WTC11 (cell line): ENCODE results near the gene CCL2. TPM values are rescaled to one million over a fixed set of nuclear protein-coding genes. Genes with fewer than 3 reads are reported as not detected.

Source experiments
- ATAC-seq: fragments of 200-7000 bp; cut with Tn5 transposase; 2 replicates; pipeline ENCODE4 v1.10.0; 2021; ENCODE audit warnings: mild to moderate bottlenecking, moderate library complexity
- CTCF ChIA-PET: fragments of 300-600 bp; sonication (Branson Sonifier 250); formaldehyde crosslinking; loops from one replicate; lab custom pipeline; 2021; ENCODE audit warnings: antibody characterized with exemption; lab: Charles Lee
- POLR2A ChIA-PET: fragments of 350-600 bp; sonication (Branson Sonifier 250); formaldehyde crosslinking; loops from one replicate; lab custom pipeline; 2021; ENCODE audit warnings: antibody characterized with exemption; lab: Charles Lee
- DNase-seq: peaks from one replicate; pipeline ENCODE4 v3.0.0; 2021; ENCODE audit warnings: low spot score
- H3K27ac Mint-ChIP-seq: 2 replicates; pipeline ENCODE4 v1.8.0; 2021; ENCODE audit warnings: mixed read lengths
- H3K27me3 Mint-ChIP-seq: 2 replicates; pipeline ENCODE4 v1.8.0; 2021; ENCODE audit warnings: low read depth, mild to moderate bottlenecking, moderate library complexity, mixed read lengths
- H3K36me3 Mint-ChIP-seq: 2 replicates; pipeline ENCODE4 v1.8.0; 2021; ENCODE audit warnings: mixed read lengths
- H3K4me1 Mint-ChIP-seq: 2 replicates; pipeline ENCODE4 v1.8.0; 2022; ENCODE audit warnings: mixed read lengths
- H3K4me3 Mint-ChIP-seq: 2 replicates; pipeline ENCODE4 v1.8.0; 2021; ENCODE audit warnings: mild to moderate bottlenecking, moderate library complexity, mixed read lengths
- H3K9me3 Mint-ChIP-seq: 2 replicates; pipeline ENCODE4 v1.8.0; 2021; ENCODE audit warnings: mixed read lengths
- ATF1 ChIP-seq: sonication (generic); formaldehyde crosslinking; IDR thresholded peaks from 2 replicates; pipeline ENCODE4 v1.8.1; 2023; ENCODE audit warnings: mild to moderate bottlenecking, moderate library complexity, missing genetic modification reagents
- ATF3 ChIP-seq: sonication (generic); formaldehyde crosslinking; conservative IDR thresholded peaks from 2 replicates; pipeline ENCODE4 v1.8.1; 2022; ENCODE audit warnings: mild to moderate bottlenecking, missing genetic modification reagents
- CREM ChIP-seq: sonication (generic); formaldehyde crosslinking; IDR thresholded peaks from 2 replicates; pipeline ENCODE4 v1.8.1; 2022; ENCODE audit warnings: mild to moderate bottlenecking, missing genetic modification reagents, moderate library complexity
- CTCF ChIP-seq: fragments of 200-600 bp; IDR thresholded peaks from 2 replicates; pipeline ENCODE4 v1.8.0; 2022; ENCODE audit warnings: antibody characterized with exemption
- ESRRA ChIP-seq: sonication (generic); formaldehyde crosslinking; IDR thresholded peaks from 2 replicates; pipeline ENCODE4 v1.8.1; 2022; ENCODE audit warnings: mild to moderate bottlenecking, missing genetic modification reagents, borderline replicate concordance
- GRHL2 ChIP-seq: fragments of 250-450 bp; sonication (Bioruptor Pico); IDR thresholded peaks from 2 replicates; pipeline ENCODE4 v1.8.0; 2022; ENCODE audit warnings: mild to moderate bottlenecking, moderate library complexity; ENCODE audit not compliant: insufficient replicate concordance, severe bottlenecking
- MLX ChIP-seq: sonication (generic); formaldehyde crosslinking; IDR thresholded peaks from 2 replicates; pipeline ENCODE4 v1.8.1; 2023; ENCODE audit warnings: mild to moderate bottlenecking, missing genetic modification reagents, moderate library complexity
- NFATC4 ChIP-seq: fragments of 250-450 bp; sonication (Bioruptor Pico); IDR thresholded peaks from 2 replicates; pipeline ENCODE4 v1.9.0; 2021; ENCODE audit warnings: mild to moderate bottlenecking
- NR2C2 ChIP-seq: sonication (generic); formaldehyde crosslinking; IDR thresholded peaks from 2 replicates; pipeline ENCODE4 v1.8.0; 2022; ENCODE audit warnings: mild to moderate bottlenecking, missing genetic modification reagents
- NR3C1 ChIP-seq: sonication (generic); formaldehyde crosslinking; conservative IDR thresholded peaks from 2 replicates; pipeline ENCODE4 v1.8.1; 2023; ENCODE audit warnings: low read depth, mild to moderate bottlenecking, missing genetic modification reagents
- OVOL2 ChIP-seq: fragments of 250-450 bp; sonication (Bioruptor Pico); IDR thresholded peaks from 2 replicates; pipeline ENCODE4 v1.9.0; 2021; ENCODE audit warnings: mild to moderate bottlenecking, borderline replicate concordance
- RORB ChIP-seq: fragments of 250-450 bp; sonication (Bioruptor Pico); IDR thresholded peaks from 2 replicates; pipeline ENCODE4 v1.9.0; 2021; ENCODE audit warnings: mild to moderate bottlenecking
- SMAD4 ChIP-seq: sonication (generic); formaldehyde crosslinking; IDR thresholded peaks from 2 replicates; pipeline ENCODE4 v1.8.0; 2022; ENCODE audit warnings: mild to moderate bottlenecking, missing genetic modification reagents
- SOX15 ChIP-seq: fragments of 250-450 bp; sonication (Bioruptor Pico); IDR thresholded peaks from 2 replicates; pipeline ENCODE4 v1.9.0; 2021; ENCODE audit warnings: mild to moderate bottlenecking
- SP1 ChIP-seq: sonication (generic); formaldehyde crosslinking; conservative IDR thresholded peaks from 2 replicates; pipeline ENCODE4 v1.8.1; 2022; ENCODE audit warnings: missing genetic modification reagents
- ZNF121 ChIP-seq: sonication (generic); formaldehyde crosslinking; IDR thresholded peaks from 2 replicates; pipeline ENCODE4 v1.8.0; 2023; ENCODE audit warnings: missing genetic modification reagents
- ZNF232 ChIP-seq: sonication (generic); formaldehyde crosslinking; IDR thresholded peaks from 2 replicates; pipeline ENCODE4 v1.8.0; 2022; ENCODE audit warnings: mild to moderate bottlenecking, missing genetic modification reagents
- ZNF263 ChIP-seq: sonication (generic); formaldehyde crosslinking; IDR thresholded peaks from 2 replicates; pipeline ENCODE4 v1.8.1; 2022; ENCODE audit warnings: low read depth, mild to moderate bottlenecking, moderate library complexity, missing genetic modification reagents
- ZNF425 ChIP-seq: fragments of 250-450 bp; sonication (Bioruptor Pico); conservative IDR thresholded peaks from 2 replicates; pipeline ENCODE4 v1.9.0; 2021; ENCODE audit warnings: mild to moderate bottlenecking
- total RNA-seq: library from RNA; stranded (reverse); gene quantifications from 3 replicates; pipeline ENCODE4 v1.2.3, GENCODE V29; 2021
- TF ChIP-seq, protein P1 (sequence below): sonication (generic); formaldehyde crosslinking; conservative IDR thresholded peaks from 2 replicates; pipeline ENCODE4 v1.8.1; 2023; ENCODE audit warnings: mild to moderate bottlenecking, low read depth, missing genetic modification reagents, moderate library complexity
- TF ChIP-seq, protein P2 (sequence below): fragments of 250-450 bp; sonication (Bioruptor Pico); IDR thresholded peaks from 2 replicates; pipeline ENCODE4 v1.9.0; 2021; ENCODE audit warnings: moderate library complexity, mild to moderate bottlenecking, inconsistent platforms, borderline replicate concordance
- TF ChIP-seq, protein P3 (sequence below): sonication (generic); formaldehyde crosslinking; IDR thresholded peaks from 2 replicates; pipeline ENCODE4 v1.8.0; 2022; ENCODE audit warnings: missing genetic modification reagents

The CCL2 gene
- total RNA-seq, 1 experiment from 2014 or later = 5.3 TPM

DNA sequence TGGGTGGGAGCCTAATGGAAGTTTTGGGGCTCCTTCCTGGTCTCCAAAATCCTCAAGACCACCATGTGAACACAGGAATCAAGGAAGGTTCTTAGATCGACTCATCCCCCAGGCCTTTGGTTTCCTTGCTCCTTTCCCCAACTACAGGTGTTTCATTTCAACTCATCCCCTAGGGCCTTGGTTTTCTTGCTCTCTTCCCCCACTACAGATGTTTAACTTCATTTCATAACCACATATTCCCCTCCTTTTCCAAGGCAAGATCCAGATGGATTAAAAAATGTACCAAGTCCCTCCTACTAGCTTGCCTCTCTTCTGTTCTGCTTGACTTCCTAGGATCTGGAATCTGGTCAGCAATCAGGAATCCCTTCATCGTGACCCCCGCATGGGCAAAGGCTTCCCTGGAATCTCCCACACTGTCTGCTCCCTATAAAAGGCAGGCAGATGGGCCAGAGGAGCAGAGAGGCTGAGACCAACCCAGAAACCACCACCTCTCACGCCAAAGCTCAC, 30.3 kb downstream of the CCL2 start, which contains the start of gene CCL11:
Gene CCL11, plus strand, starts transcription at position 457 of the 507 bp plus-strand sequence. CDS start 67 bp downstream, outside the sequence.
- CTCF ChIA-PET = interaction anchor here (1.2 kb wide), 1 partner anchor 76 kb away, joined by 6 read pairs; no protein-coding TSS in a partner anchor
- Mint-ChIP-seq H3K4me3 (no peak within 1 kb of the TSS), H3K9me3 (no peaks in the 10 kb centered on the region), H3K27me3 (peaks cover 42% of the 10 kb centered on the region), H3K36me3 (no peaks in the 10 kb centered on the region), H3K27ac (no peak within 1 kb of the TSS), H3K4me1 (no peaks in the 10 kb centered on the region)
- no peak for TF ChIP-seq ZNF425
- no peak for TF ChIP-seq ZNF263 (CRISPR knock-in tag)
- TF ChIP-seq SMAD4 (CRISPR knock-in tag) = no peak
- no peak for TF ChIP-seq RORB (CRISPR knock-in tag)
- no peak for TF ChIP-seq OVOL2 (CRISPR knock-in tag)
- TF ChIP-seq SP1 (CRISPR knock-in tag) = no peak
- TF ChIP-seq CTCF = no peak
- TF ChIP-seq NR3C1 = no peak
- TF ChIP-seq NFATC4 = no peak
- POLR2A ChIA-PET = no interaction called here
- DNase-seq (no peak), ATAC-seq (no peak)

DNA sequence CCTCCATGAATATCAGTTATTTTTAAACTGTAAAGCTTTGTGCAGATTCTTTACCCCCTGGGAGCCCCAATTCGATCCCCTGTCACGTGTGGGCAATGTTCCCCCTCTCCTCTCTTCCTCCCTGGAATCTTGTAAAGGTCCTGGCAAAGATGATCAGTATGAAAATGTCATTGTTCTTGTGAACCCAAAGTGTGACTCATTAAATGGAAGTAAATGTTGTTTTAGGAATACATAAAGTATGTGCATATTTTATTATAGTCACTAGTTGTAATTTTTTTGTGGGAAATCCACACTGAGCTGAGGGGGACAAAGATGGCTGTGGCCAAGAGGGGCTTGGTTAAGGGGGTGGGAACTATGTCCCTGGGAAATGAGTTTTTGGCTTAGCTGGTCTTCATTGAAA, 32.8 kb downstream of the CCL2 start:
- no peak for TF ChIP-seq ZNF121
- no peak for TF ChIP-seq MLX (CRISPR knock-in tag)
- TF ChIP-seq SOX15 (CRISPR knock-in tag) = no peak
- no peak for TF ChIP-seq ATF3 (CRISPR knock-in tag)
- no peak for TF ChIP-seq CREM (CRISPR knock-in tag)
- TF ChIP-seq, protein P1, sequence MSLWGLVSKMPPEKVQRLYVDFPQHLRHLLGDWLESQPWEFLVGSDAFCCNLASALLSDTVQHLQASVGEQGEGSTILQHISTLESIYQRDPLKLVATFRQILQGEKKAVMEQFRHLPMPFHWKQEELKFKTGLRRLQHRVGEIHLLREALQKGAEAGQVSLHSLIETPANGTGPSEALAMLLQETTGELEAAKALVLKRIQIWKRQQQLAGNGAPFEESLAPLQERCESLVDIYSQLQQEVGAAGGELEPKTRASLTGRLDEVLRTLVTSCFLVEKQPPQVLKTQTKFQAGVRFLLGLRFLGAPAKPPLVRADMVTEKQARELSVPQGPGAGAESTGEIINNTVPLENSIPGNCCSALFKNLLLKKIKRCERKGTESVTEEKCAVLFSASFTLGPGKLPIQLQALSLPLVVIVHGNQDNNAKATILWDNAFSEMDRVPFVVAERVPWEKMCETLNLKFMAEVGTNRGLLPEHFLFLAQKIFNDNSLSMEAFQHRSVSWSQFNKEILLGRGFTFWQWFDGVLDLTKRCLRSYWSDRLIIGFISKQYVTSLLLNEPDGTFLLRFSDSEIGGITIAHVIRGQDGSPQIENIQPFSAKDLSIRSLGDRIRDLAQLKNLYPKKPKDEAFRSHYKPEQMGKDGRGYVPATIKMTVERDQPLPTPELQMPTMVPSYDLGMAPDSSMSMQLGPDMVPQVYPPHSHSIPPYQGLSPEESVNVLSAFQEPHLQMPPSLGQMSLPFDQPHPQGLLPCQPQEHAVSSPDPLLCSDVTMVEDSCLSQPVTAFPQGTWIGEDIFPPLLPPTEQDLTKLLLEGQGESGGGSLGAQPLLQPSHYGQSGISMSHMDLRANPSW (CRISPR knock-in tag) = no peak
- TF ChIP-seq, protein P2, sequence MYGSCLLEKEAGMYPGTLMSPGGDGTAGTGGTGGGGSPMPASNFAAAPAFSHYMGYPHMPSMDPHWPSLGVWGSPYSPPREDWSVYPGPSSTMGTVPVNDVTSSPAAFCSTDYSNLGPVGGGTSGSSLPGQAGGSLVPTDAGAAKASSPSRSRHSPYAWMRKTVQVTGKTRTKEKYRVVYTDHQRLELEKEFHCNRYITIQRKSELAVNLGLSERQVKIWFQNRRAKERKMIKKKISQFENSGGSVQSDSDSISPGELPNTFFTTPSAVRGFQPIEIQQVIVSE (CRISPR knock-in tag) = no peak
- no peak for TF ChIP-seq ATF1 (CRISPR knock-in tag)
- TF ChIP-seq NR2C2 = no peak
- TF ChIP-seq ZNF232 (CRISPR knock-in tag) = no peak
- no peak for TF ChIP-seq ESRRA (CRISPR knock-in tag)
- TF ChIP-seq, protein P3, sequence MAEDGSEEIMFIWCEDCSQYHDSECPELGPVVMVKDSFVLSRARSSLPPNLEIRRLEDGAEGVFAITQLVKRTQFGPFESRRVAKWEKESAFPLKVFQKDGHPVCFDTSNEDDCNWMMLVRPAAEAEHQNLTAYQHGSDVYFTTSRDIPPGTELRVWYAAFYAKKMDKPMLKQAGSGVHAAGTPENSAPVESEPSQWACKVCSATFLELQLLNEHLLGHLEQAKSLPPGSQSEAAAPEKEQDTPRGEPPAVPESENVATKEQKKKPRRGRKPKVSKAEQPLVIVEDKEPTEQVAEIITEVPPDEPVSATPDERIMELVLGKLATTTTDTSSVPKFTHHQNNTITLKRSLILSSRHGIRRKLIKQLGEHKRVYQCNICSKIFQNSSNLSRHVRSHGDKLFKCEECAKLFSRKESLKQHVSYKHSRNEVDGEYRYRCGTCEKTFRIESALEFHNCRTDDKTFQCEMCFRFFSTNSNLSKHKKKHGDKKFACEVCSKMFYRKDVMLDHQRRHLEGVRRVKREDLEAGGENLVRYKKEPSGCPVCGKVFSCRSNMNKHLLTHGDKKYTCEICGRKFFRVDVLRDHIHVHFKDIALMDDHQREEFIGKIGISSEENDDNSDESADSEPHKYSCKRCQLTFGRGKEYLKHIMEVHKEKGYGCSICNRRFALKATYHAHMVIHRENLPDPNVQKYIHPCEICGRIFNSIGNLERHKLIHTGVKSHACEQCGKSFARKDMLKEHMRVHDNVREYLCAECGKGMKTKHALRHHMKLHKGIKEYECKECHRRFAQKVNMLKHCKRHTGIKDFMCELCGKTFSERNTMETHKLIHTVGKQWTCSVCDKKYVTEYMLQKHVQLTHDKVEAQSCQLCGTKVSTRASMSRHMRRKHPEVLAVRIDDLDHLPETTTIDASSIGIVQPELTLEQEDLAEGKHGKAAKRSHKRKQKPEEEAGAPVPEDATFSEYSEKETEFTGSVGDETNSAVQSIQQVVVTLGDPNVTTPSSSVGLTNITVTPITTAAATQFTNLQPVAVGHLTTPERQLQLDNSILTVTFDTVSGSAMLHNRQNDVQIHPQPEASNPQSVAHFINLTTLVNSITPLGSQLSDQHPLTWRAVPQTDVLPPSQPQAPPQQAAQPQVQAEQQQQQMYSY (CRISPR knock-in tag) = no peak
- TF ChIP-seq GRHL2 (CRISPR knock-in tag) = no peak
- ATAC-seq = no peak
- Mint-ChIP-seq H3K27ac (no peak overlapping the region), H3K36me3 (no peaks in the 10 kb centered on the region), H3K4me1 (no peaks in the 10 kb centered on the region), H3K9me3 (no peaks in the 10 kb centered on the region), H3K4me3 (no peak overlapping the region), H3K27me3 (peaks cover 24% of the 10 kb centered on the region)
- POLR2A ChIA-PET = no interaction called here
- CTCF ChIA-PET = no interaction called here
- DNase-seq = no peak
